Activated T-cell treated with anti-CD3 and anti-CD28 coated beads, Interleukin-2, amount 50 U/mL, for 72 hours (primary cell): ENCODE data around the gene ERP44. TPM values are rescaled to one million over a fixed set of nuclear protein-coding genes. Genes with fewer than 3 reads are reported as not detected.
"Not testable (repeated sequence)": the region's sequence is repeated elsewhere in the genome, so short reads cannot be mapped to it uniquely, and the experiment has no call there.

ENCODE experiments used
- ATAC-seq, 2 donors: fragments of 150-1000 bp; cut with Tn5 transposase; replicated peaks in 1 of 2; 2 replicates each; pipeline ENCODE4 v1.10.0; 2021; ENCODE audit warnings: moderate library complexity in 2 of 2, mild to moderate bottlenecking in 1 of 2
- DNase-seq, 2 donors: peaks; one replicate each; pipeline ENCODE4 v3.0.0; 2021 to 2022; ENCODE audit warnings: mixed read lengths in 1 of 2
- H3K27ac Mint-ChIP-seq: one replicate; pipeline ENCODE4 v1.8.0; 2022; ENCODE audit warnings: mild to moderate bottlenecking, moderate library complexity, mixed read lengths
- H3K27me3 Mint-ChIP-seq: one replicate; pipeline ENCODE4 v1.8.0; 2022; ENCODE audit warnings: low read depth, mixed read lengths
- H3K36me3 Mint-ChIP-seq, 2 donors: one replicate each; pipeline ENCODE4 v1.8.0; 2022; ENCODE audit warnings: mixed read lengths in 2 of 2, mild to moderate bottlenecking in 1 of 2; ENCODE audit not compliant: insufficient read depth in 2 of 2
- H3K4me1 Mint-ChIP-seq: one replicate; pipeline ENCODE4 v1.8.0; 2022; ENCODE audit warnings: low read depth, mixed read lengths
- H3K4me3 Mint-ChIP-seq, 2 donors: one replicate each; pipeline ENCODE4 v1.8.0; 2022; ENCODE audit warnings: mild to moderate bottlenecking in 2 of 2, mixed read lengths in 2 of 2, moderate library complexity in 2 of 2
- H3K9me3 Mint-ChIP-seq, 2 donors: one replicate each; pipeline ENCODE4 v1.8.0; 2022; ENCODE audit warnings: mixed read lengths in 2 of 2
- total RNA-seq, 2 donors: library from RNA; stranded (reverse); gene quantifications; one replicate each; pipeline ENCODE4 v1.2.3, GENCODE V29; 2022

The ERP44 gene
- total RNA-seq, 2 donors from 2014 or later: 11.5 to 13.2 TPM

GRCh38 chr9:100094411-100094810, 4.4 kb downstream of the ERP44 start:
- H3K9me3 Mint-ChIP-seq, DNase-seq, H3K36me3 Mint-ChIP-seq, H3K4me3 Mint-ChIP-seq, ATAC-seq, H3K27me3 Mint-ChIP-seq: not testable (repeated sequence)
- peak overlapping the region; percentile 38 for H3K27ac Mint-ChIP-seq
- peaks cover 50% of the 10 kb centered on the region for H3K4me1 Mint-ChIP-seq

GRCh38 chr9:100092066-100092465, 6.7 kb downstream of the ERP44 start:
- H3K4me3 Mint-ChIP-seq: no peak overlapping the region
- H3K27ac Mint-ChIP-seq: no peak overlapping the region
- no peak for ATAC-seq
- no peak for DNase-seq
- H3K27me3 Mint-ChIP-seq: no peaks in the 10 kb centered on the region
- H3K36me3 Mint-ChIP-seq: no peaks in the 10 kb centered on the region
- peaks cover 60% of the 10 kb centered on the region for H3K4me1 Mint-ChIP-seq
- H3K9me3 Mint-ChIP-seq: no peaks in the 10 kb centered on the region

- Mint-ChIP-seq H3K4me1 (peaks cover 58% of the 10 kb centered on the region), H3K27me3 (no peaks in the 10 kb centered on the region), H3K4me3 (no peak overlapping the region), H3K27ac (no peak overlapping the region), H3K36me3 (no peaks in the 10 kb centered on the region), H3K9me3 (no peaks in the 10 kb centered on the region)
- DNase-seq (no peak), ATAC-seq (peak; percentile 47 to 59)
Measured at GRCh38 chr9:100091650-100092049, 7.2 kb downstream of the ERP44 start.

GRCh38 chr9:100090880-100091279, 7.9 kb downstream of the ERP44 start:
- DNase-seq: no peak
- no peak for ATAC-seq
- no peaks in the 10 kb centered on the region for H3K36me3 Mint-ChIP-seq
- no peak overlapping the region for H3K27ac Mint-ChIP-seq
- no peak overlapping the region for H3K4me3 Mint-ChIP-seq
- H3K27me3 Mint-ChIP-seq: no peaks in the 10 kb centered on the region
- H3K9me3 Mint-ChIP-seq: no peaks in the 10 kb centered on the region
- peaks cover 60% of the 10 kb centered on the region for H3K4me1 Mint-ChIP-seq

GRCh38 chr9:100088202-100088601, 10.6 kb downstream of the ERP44 start:
- peak in 1 of 2 donors; percentile 8 for DNase-seq
- Mint-ChIP-seq H3K4me3 (peak overlapping the region; percentile 26 to 91), H3K9me3 (no peaks in the 10 kb centered on the region), H3K27me3 (no peaks in the 10 kb centered on the region), H3K27ac (peak overlapping the region; percentile 88), H3K4me1 (peaks cover 73% of the 10 kb centered on the region), H3K36me3 (no peaks in the 10 kb centered on the region)
- peak; percentile 33 to 55 for ATAC-seq

GRCh38 chr9:100087218-100087617, 11.6 kb downstream of the ERP44 start:
- H3K27ac Mint-ChIP-seq: peak overlapping the region; percentile 88

GRCh38 chr9:100086097-100086635, 12.6 kb downstream of the ERP44 start:
- Mint-ChIP-seq H3K27me3 (no peaks in the 10 kb centered on the region), H3K4me3 (peak overlapping the region in 1 of 2 donors; percentile 41), H3K4me1 (peaks cover 79% of the 10 kb centered on the region), H3K36me3 (no peaks in the 10 kb centered on the region), H3K9me3 (no peaks in the 10 kb centered on the region), H3K27ac (peak overlapping the region; percentile 25)
- ATAC-seq (no peak), DNase-seq (no peak)

More at GRCh38 chr9:100087218-100087617, 11.6 kb downstream of the ERP44 start:
- no peaks in the 10 kb centered on the region for H3K36me3 Mint-ChIP-seq
- H3K9me3 Mint-ChIP-seq: no peaks in the 10 kb centered on the region
- no peaks in the 10 kb centered on the region for H3K27me3 Mint-ChIP-seq
- peak overlapping the region; percentile 26 to 91 for H3K4me3 Mint-ChIP-seq
- ATAC-seq (no peak), DNase-seq (no peak)
- H3K4me1 Mint-ChIP-seq: peaks cover 78% of the 10 kb centered on the region

- Mint-ChIP-seq H3K27ac (peak overlapping the region; percentile 38), H3K36me3 (no peaks in the 10 kb centered on the region), H3K9me3 (no peaks in the 10 kb centered on the region), H3K4me3 (peak overlapping the region in 1 of 2 donors; percentile 49), H3K4me1 (peaks cover 88% of the 10 kb centered on the region), H3K27me3 (no peaks in the 10 kb centered on the region)
- no peak for DNase-seq
- peak; percentile 84 to 91 for ATAC-seq
Measured at GRCh38 chr9:100084734-100085133, 14.1 kb downstream of the ERP44 start.

GRCh38 chr9:100084128-100084453, 14.7 kb downstream of the ERP44 start:
- Mint-ChIP-seq H3K4me1 (peaks cover 86% of the 10 kb centered on the region), H3K36me3 (peaks cover 0 to 1% of the 10 kb centered on the region in 2 donors), H3K9me3 (no peaks in the 10 kb centered on the region), H3K4me3 (peak overlapping the region in 1 of 2 donors; percentile 71), H3K27ac (no peak overlapping the region), H3K27me3 (no peaks in the 10 kb centered on the region)
- ATAC-seq (no peak), DNase-seq (no peak)

- no peaks in the 10 kb centered on the region for H3K9me3 Mint-ChIP-seq
- peak overlapping the region; percentile 41 for H3K27ac Mint-ChIP-seq
- peaks cover 0 to 1% of the 10 kb centered on the region in 2 donors for H3K36me3 Mint-ChIP-seq
- no peak for DNase-seq
- peaks cover 81% of the 10 kb centered on the region for H3K4me1 Mint-ChIP-seq
- no peaks in the 10 kb centered on the region for H3K27me3 Mint-ChIP-seq
- ATAC-seq: peak; percentile 58 to 62
- H3K4me3 Mint-ChIP-seq: peak overlapping the region; percentile 41 to 71
Measured at GRCh38 chr9:100083448-100084127, 15.2 kb downstream of the ERP44 start.

- Mint-ChIP-seq H3K9me3 (no peaks in the 10 kb centered on the region), H3K4me1 (peaks cover 73% of the 10 kb centered on the region), H3K27me3 (no peaks in the 10 kb centered on the region), H3K4me3 (peak overlapping the region; percentile 4 to 71), H3K36me3 (peaks cover 0 to 1% of the 10 kb centered on the region in 2 donors), H3K27ac (peak overlapping the region; percentile 38)
- ATAC-seq (no peak), DNase-seq (no peak)
Measured at GRCh38 chr9:100082782-100083181, 16.0 kb downstream of the ERP44 start.

- not testable (repeated sequence) for H3K27ac Mint-ChIP-seq, H3K36me3 Mint-ChIP-seq, H3K9me3 Mint-ChIP-seq, H3K27me3 Mint-ChIP-seq, DNase-seq, ATAC-seq, H3K4me3 Mint-ChIP-seq
- peaks cover 16% of the 10 kb centered on the region for H3K4me1 Mint-ChIP-seq
Measured at GRCh38 chr9:100076256-100076655, 22.5 kb downstream of the ERP44 start.

GRCh38 chr9:100074989-100075388, 23.8 kb downstream of the ERP44 start:
- no peaks in the 10 kb centered on the region for H3K27me3 Mint-ChIP-seq
- no peak overlapping the region for H3K27ac Mint-ChIP-seq
- peaks cover 0 to 4% of the 10 kb centered on the region in 2 donors for H3K36me3 Mint-ChIP-seq
- DNase-seq (no peak), ATAC-seq (no peak)
- H3K9me3 Mint-ChIP-seq: no peaks in the 10 kb centered on the region
- H3K4me3 Mint-ChIP-seq: no peak overlapping the region
- peaks cover 11% of the 10 kb centered on the region for H3K4me1 Mint-ChIP-seq

- H3K4me3 Mint-ChIP-seq: no peak overlapping the region
- DNase-seq (no peak), ATAC-seq (no peak)
- H3K9me3 Mint-ChIP-seq: no peaks in the 10 kb centered on the region
- H3K27me3 Mint-ChIP-seq: no peaks in the 10 kb centered on the region
- no peak overlapping the region for H3K27ac Mint-ChIP-seq
- peaks cover under 1 to 2% of the 10 kb centered on the region in 2 donors for H3K36me3 Mint-ChIP-seq
- peaks cover 11% of the 10 kb centered on the region for H3K4me1 Mint-ChIP-seq
Measured at GRCh38 chr9:100074093-100074492, 24.7 kb downstream of the ERP44 start.
